BE2C (cell line): ENCODE measurements around the gene DNPEP.

Experiments used
- DNase-seq: peaks from one replicate; pipeline ENCODE4 v3.0.0-alpha.2; 2020
- H3K27me3 ChIP-seq: fragments of 250-450 bp; sonication (Bioruptor Pico); 2 replicates; pipeline ENCODE4 v1.5.1; 2020; ENCODE audit warnings: mild to moderate bottlenecking
- H3K36me3 ChIP-seq: fragments of 250-450 bp; sonication (Bioruptor Pico); 2 replicates; pipeline ENCODE4 v1.5.1; 2020; ENCODE audit warnings: mild to moderate bottlenecking
- H3K4me1 ChIP-seq: fragments of 250-450 bp; sonication (Bioruptor Pico); 2 replicates; pipeline ENCODE4 v1.5.1; 2020
- H3K4me3 ChIP-seq: 2 replicates; pipeline ENCODE4 v1.5.1; 2011; ENCODE audit warnings: low read depth, low read length
- H3K9me3 ChIP-seq: fragments of 250-450 bp; sonication (Bioruptor Pico); 2 replicates; pipeline ENCODE4 v1.5.1; 2020
- TF ChIP-seq, protein P1 (sequence below): IDR thresholded peaks from 2 replicates; pipeline ENCODE4 v1.5.1; 2012; ENCODE audit warnings: mild to moderate bottlenecking, low read depth, low read length

DNPEP gene

DNA sequence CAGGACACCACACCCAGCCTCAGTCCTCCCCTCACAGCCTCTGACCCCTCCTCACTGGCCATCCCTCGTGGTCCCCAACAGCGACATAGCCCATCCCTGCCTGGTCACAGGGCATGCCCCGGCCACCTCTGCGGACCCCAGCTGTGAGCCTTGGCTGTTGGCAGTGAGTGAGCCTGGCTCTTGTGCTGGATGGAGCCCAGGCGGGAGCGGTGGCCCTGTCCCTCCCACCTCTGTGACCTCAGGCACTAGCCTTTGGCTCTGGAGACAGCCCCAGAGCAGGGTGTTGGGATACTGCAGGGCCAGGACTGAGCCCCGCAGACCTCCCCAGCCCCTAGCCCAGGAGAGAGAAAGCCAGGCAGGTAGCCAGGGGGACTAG is 38.3 kb upstream of the DNPEP start:
- Histone ChIP-seq H3K9me3 (no peaks in the 10 kb centered on the region), H3K4me3 (no peak overlapping the region)
- DNase-seq: no peak

GRCh38 chr2:219425238-219426067 is 37.7 kb upstream of the DNPEP start:
- Histone ChIP-seq H3K36me3 (no peaks in the 10 kb centered on the region), H3K4me1 (peaks cover 4% of the 10 kb centered on the region), H3K9me3 (no peaks in the 10 kb centered on the region), H3K4me3 (no peak overlapping the region), H3K27me3 (no peaks in the 10 kb centered on the region)
- TF ChIP-seq, protein P1, sequence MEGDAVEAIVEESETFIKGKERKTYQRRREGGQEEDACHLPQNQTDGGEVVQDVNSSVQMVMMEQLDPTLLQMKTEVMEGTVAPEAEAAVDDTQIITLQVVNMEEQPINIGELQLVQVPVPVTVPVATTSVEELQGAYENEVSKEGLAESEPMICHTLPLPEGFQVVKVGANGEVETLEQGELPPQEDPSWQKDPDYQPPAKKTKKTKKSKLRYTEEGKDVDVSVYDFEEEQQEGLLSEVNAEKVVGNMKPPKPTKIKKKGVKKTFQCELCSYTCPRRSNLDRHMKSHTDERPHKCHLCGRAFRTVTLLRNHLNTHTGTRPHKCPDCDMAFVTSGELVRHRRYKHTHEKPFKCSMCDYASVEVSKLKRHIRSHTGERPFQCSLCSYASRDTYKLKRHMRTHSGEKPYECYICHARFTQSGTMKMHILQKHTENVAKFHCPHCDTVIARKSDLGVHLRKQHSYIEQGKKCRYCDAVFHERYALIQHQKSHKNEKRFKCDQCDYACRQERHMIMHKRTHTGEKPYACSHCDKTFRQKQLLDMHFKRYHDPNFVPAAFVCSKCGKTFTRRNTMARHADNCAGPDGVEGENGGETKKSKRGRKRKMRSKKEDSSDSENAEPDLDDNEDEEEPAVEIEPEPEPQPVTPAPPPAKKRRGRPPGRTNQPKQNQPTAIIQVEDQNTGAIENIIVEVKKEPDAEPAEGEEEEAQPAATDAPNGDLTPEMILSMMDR: no peak
- DNase-seq: no peak

More for the DNA sequence above, 38.3 kb upstream of the DNPEP start:
- no peaks in the 10 kb centered on the region for H3K27me3 ChIP-seq
- TF ChIP-seq, protein P1: no peak
- no peaks in the 10 kb centered on the region for H3K36me3 ChIP-seq
- H3K4me1 ChIP-seq: peaks cover 10% of the 10 kb centered on the region

GRCh38 chr2:219423652-219424377 is 36.1 kb upstream of the DNPEP start:
- no peak for DNase-seq
- no peak overlapping the region for H3K4me3 ChIP-seq
- TF ChIP-seq, protein P1: no peak
- H3K4me1 ChIP-seq: no peaks in the 10 kb centered on the region
- no peaks in the 10 kb centered on the region for H3K9me3 ChIP-seq
- no peaks in the 10 kb centered on the region for H3K27me3 ChIP-seq
- no peaks in the 10 kb centered on the region for H3K36me3 ChIP-seq

DNA sequence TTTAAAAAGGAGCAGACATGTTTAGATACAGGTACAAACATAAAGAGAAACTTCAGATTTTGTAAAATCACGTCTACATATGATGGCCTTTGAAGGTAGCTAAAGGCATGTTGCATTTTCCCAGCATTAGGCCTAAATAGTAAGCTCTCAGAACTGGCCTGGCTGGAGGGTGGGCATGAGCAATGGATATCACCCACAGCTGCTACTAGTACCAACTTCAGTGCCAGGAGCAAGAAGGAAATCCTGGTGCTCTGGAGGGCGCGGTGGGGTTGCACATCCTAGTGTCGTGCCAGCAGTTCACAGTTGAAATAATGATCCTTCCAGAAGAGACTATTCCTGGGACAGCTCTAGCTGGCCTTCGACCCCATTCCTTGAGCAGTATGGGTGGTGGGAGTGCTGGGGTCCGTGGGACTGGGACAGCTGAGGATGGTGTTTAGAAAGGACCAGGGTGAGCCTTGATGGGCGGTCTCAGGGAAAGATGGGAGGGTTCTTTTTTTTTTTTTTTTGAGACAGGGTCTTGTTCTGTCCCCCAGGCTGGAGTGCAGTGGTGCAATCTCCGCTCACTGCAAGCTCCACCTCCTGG is 35.3 kb upstream of the DNPEP start:
- TF ChIP-seq, protein P1: no peak

GRCh38 chr2:219421323-219421722 is 33.6 kb upstream of the DNPEP start:
- no peaks in the 10 kb centered on the region for H3K27me3 ChIP-seq
- TF ChIP-seq, protein P1: no peak
- no peaks in the 10 kb centered on the region for H3K36me3 ChIP-seq
- H3K4me3 ChIP-seq: no peak overlapping the region
- H3K9me3 ChIP-seq: no peaks in the 10 kb centered on the region
- no peak for DNase-seq
- H3K4me1 ChIP-seq: no peaks in the 10 kb centered on the region

More for the DNA sequence above, 35.3 kb upstream of the DNPEP start:
- H3K27me3 ChIP-seq: no peaks in the 10 kb centered on the region
- no peaks in the 10 kb centered on the region for H3K36me3 ChIP-seq
- DNase-seq: no peak
- no peak overlapping the region for H3K4me3 ChIP-seq
- no peaks in the 10 kb centered on the region for H3K9me3 ChIP-seq
- H3K4me1 ChIP-seq: no peaks in the 10 kb centered on the region

GRCh38 chr2:219420687-219421086 is 33.0 kb upstream of the DNPEP start:
- no peak for DNase-seq
- no peak overlapping the region for H3K4me3 ChIP-seq
- TF ChIP-seq, protein P1: no peak

More at GRCh38 chr2:219420687-219421086, 33.0 kb upstream of the DNPEP start:
- no peaks in the 10 kb centered on the region for H3K36me3 ChIP-seq
- no peaks in the 10 kb centered on the region for H3K9me3 ChIP-seq
- H3K4me1 ChIP-seq: no peaks in the 10 kb centered on the region
- no peaks in the 10 kb centered on the region for H3K27me3 ChIP-seq
